Heart right ventricle (tissue), 16 donors: ENCODE data around the gene S100A11. TPM values are rescaled to one million over a fixed set of nuclear protein-coding genes. Genes with fewer than 3 reads are reported as not detected.

Experiments used
- ATAC-seq, 8 donors: fragments of 200-7000 bp; cut with Tn5 transposase; one replicate each; pipeline ENCODE4 v1.9.1; 2020; ENCODE audit warnings: mild to moderate bottlenecking in 8 of 8, moderate library complexity in 8 of 8, moderate number of reproducible peaks in 1 of 8
- DNase-seq, 2 donors: peaks; one replicate each; pipeline ENCODE4 v3.0.0-alpha.2; 2020
- H3K27ac ChIP-seq, 10 donors: fragments of 200-600 bp; sonication (generic) in 2 of 10; one replicate each; pipeline versions ENCODE4 v1.5.0 to v1.8.0; 2020 to 2022; ENCODE audit warnings: mild to moderate bottlenecking in 3 of 10
- H3K27me3 ChIP-seq, 7 donors: fragments of 200-600 bp; one replicate each; pipeline ENCODE4 v1.8.0; 2021 to 2022; ENCODE audit warnings: mild to moderate bottlenecking in 2 of 7
- H3K36me3 ChIP-seq, 9 donors: fragments of 200-600 bp; sonication (generic) in 1 of 9; one replicate each; pipeline versions ENCODE4 v1.5.0 to v1.8.0; 2020 to 2022; ENCODE audit warnings: mild to moderate bottlenecking in 2 of 9
- H3K4me1 ChIP-seq, 9 donors: fragments of 200-600 bp; sonication (generic) in 1 of 9; one replicate each; pipeline versions ENCODE4 v1.5.0 to v1.8.0; 2020 to 2022; ENCODE audit warnings: mild to moderate bottlenecking in 4 of 9
- H3K4me3 ChIP-seq, 10 donors: fragments of 200-600 bp; sonication (generic) in 2 of 10; one replicate each; pipeline versions ENCODE4 v1.5.0 to v1.8.0; 2020 to 2022; ENCODE audit warnings: mild to moderate bottlenecking in 7 of 10, moderate library complexity in 2 of 10
- H3K9me3 ChIP-seq, 11 donors: fragments of 200-600 bp in 10 of 11; sonication (generic) in 2 of 11; one replicate each; pipeline versions ENCODE4 v1.5.0 to v1.8.0; 2013 to 2022; ENCODE audit warnings: mild to moderate bottlenecking in 2 of 11, control low read depth in 1 of 11, moderate library complexity in 1 of 11
- CTCF ChIP-seq, 9 donors: fragments of 200-600 bp; sonication (generic) in 2 of 9; IDR thresholded peaks; one replicate each; pipeline versions ENCODE4 v1.5.0 to v1.8.0; 2021 to 2022; ENCODE audit warnings: antibody characterized with exemption in 9 of 9, mild to moderate bottlenecking in 5 of 9, moderate library complexity in 1 of 9
- WGBS, 2 donors: extraction: QIAGEN DNeasy Blood & Tissue Kit; methylation state at CpG; one replicate each; pipeline ENCODE4 v1.1.7; 2013; ENCODE audit warnings: inconsistent platforms in 1 of 2; 5-methylcytosine and 5-hydroxymethylcytosine counted together
- intact Hi-C, 10 donors: fragments of 100-400 bp; cut with DNase I; formaldehyde crosslinking; loops; one replicate each; pipeline versions ENCODE4 v1.11.1 to v1.14.2; 2022
- polyA plus RNA-seq, 2 donors: library from polyadenylated mRNA; stranded (reverse); fragments of 200-250 nt; gene quantifications; one replicate each; pipeline ENCODE4 v1.2.3, GENCODE V29; 2013
- total RNA-seq, 10 donors: library from RNA; stranded (reverse); fragmentation: NEBNext Ultra II Directional in 3 of 10; extraction: Animal tissue kit (Norgen Biotek cat#: 25700) in 3 of 10; gene quantifications; one replicate each; pipeline versions ENCODE4 v1.2.1 to v1.2.4, GENCODE V29; 2021 to 2023
- donor health status: Arrhythmogenic right ventricular cardiomyopathy.
- donor health status: ischemic (EF 13 %, LVEDD 7.1; RV severe dilation, severe dysfunction).
- donor health status: healthy with polysubstance abuse.
- donor health status: DM: no; HTN: yes; CAD: no.
- donor health status: DM: no; HTN: no; CAD: no.
- donor health status: ischemic (EF 25% LVEDD 6.9; RV normal size, moderate dysfunction).
- donor health status: ischemic (EF 25% LVEDD 5.7; RV mildly dilated, moderate dysfunction).
- donor health status: healthy.
- donor health status: DM: yes; HTN: yes; CAD: no.
- donor health status: Ischemic cardiomyopathy.
- donor health status: ischemic (EF 35%, LVEDD 5.7; RV mildly dilated, moderate dysfunction).
- donor health status: nonischemic (EF 11% LVEDD 7.7; RV severe dilation, severe dysfunction).
- donor health status: DM: yes; HTN: yes; CAD: no.
- donor health status: PGD.
- donor health status: ischemic (EF 29% LVEDD 5.4; RV normal size, mild dysfunction).
- donor health status: nonischemic (EF 23%, LVEDD 6.1; RV moderate dilation, normal function).

Gene S100A11
- total and polyA plus RNA-seq, 12 donors: 41.4 to 593 (median 56.7) TPM

- peaks cover 0 to 70% (median 43%) of the 10 kb centered on the region in 7 donors for H3K27me3 ChIP-seq
- intact Hi-C loops: loop anchor here in 1 of 10 donors (10.0 kb wide), 1 partner anchor 393 kb away; no protein-coding TSS in a partner anchor
Measured at GRCh38 chr1:152061952-152062351, 25.1 kb upstream of the S100A11 start.

GRCh38 chr1:152053375-152053774 lies 16.6 kb upstream of the S100A11 start:
- TF ChIP-seq CTCF (IDR thresholded peaks at IDR 0.05): no peak
- no peak overlapping the region for H3K4me3 ChIP-seq
- H3K9me3 ChIP-seq: no peaks in the 10 kb centered on the region
- H3K27ac ChIP-seq: no peak overlapping the region
- no peak for ATAC-seq
- H3K27me3 ChIP-seq: peaks cover 0 to 56% (median 38%) of the 10 kb centered on the region in 7 donors
- intact Hi-C loops: loop anchor here (2.0 to 5.0 kb wide), 8 partner anchors 129 to 405 kb away; no protein-coding TSS in a partner anchor
- H3K4me1 ChIP-seq: peaks cover 0 to 36% (median 4%) of the 10 kb centered on the region in 9 donors
- 53 to 57% methylated on average over 13 of the region's 13 CpGs for WGBS, 2 donors
- no peak for DNase-seq
- no peaks in the 10 kb centered on the region for H3K36me3 ChIP-seq

More at GRCh38 chr1:152061952-152062351, 25.1 kb upstream of the S100A11 start:
- no peak overlapping the region for H3K4me3 ChIP-seq
- no peak for TF ChIP-seq CTCF (IDR thresholded peaks at IDR 0.05)
- no peak for DNase-seq
- H3K9me3 ChIP-seq: no peaks in the 10 kb centered on the region
- H3K4me1 ChIP-seq: no peaks in the 10 kb centered on the region
- ATAC-seq: no peak
- no peak overlapping the region for H3K27ac ChIP-seq
- no peaks in the 10 kb centered on the region for H3K36me3 ChIP-seq

GRCh38 chr1:152052606-152053005 lies 15.8 kb upstream of the S100A11 start:
- no peak overlapping the region for H3K4me3 ChIP-seq
- no peaks in the 10 kb centered on the region for H3K36me3 ChIP-seq
- H3K27ac ChIP-seq: no peak overlapping the region
- peaks cover 2 to 42% (median 11%) of the 10 kb centered on the region in 9 donors for H3K4me1 ChIP-seq
- ATAC-seq (peak in 6 of 8 donors; percentile 31 to 57 (median 50)), DNase-seq (peak; percentile 81 to 84)
- WGBS, 2 donors: 23 to 24% methylated on average over 11 of the region's 11 CpGs
- intact Hi-C loops: loop anchor here (1.0 to 5.0 kb wide), 9 partner anchors 130 to 406 kb away; no protein-coding TSS in a partner anchor
- TF ChIP-seq CTCF (IDR thresholded peaks at IDR 0.05): peak; percentile 79 to 95 (median 91)
- no peaks in the 10 kb centered on the region for H3K9me3 ChIP-seq
- H3K27me3 ChIP-seq: peaks cover 0 to 48% (median 30%) of the 10 kb centered on the region in 7 donors

- no peak overlapping the region for H3K4me3 ChIP-seq
- H3K27ac ChIP-seq: peak overlapping the region in 1 of 10 donors; percentile 98
- H3K27me3 ChIP-seq: peaks cover 0 to 33% (median 21%) of the 10 kb centered on the region in 7 donors
- ATAC-seq (no peak), DNase-seq (no peak)
- peaks cover 9 to 57% (median 19%) of the 10 kb centered on the region in 9 donors for H3K4me1 ChIP-seq
- H3K9me3 ChIP-seq: no peaks in the 10 kb centered on the region
- WGBS, 2 donors: 59 to 60% methylated on average over 6 of the region's 6 CpGs
- H3K36me3 ChIP-seq: no peaks in the 10 kb centered on the region
- no peak for TF ChIP-seq CTCF (IDR thresholded peaks at IDR 0.05)
- intact Hi-C loops: loop anchor here in 7 of 10 donors (5.0 kb wide), 5 partner anchors 131 to 406 kb away; no protein-coding TSS in a partner anchor
Measured at GRCh38 chr1:152050886-152051675, 14.3 kb upstream of the S100A11 start.
